T-helper 2 cell (primary cell): Measurements from ENCODE around the gene RFX5.
A peak's percentile ranks its signal among the peaks of the same experiment; 100 is the strongest.
"Not testable (repeated sequence)": the region's sequence is repeated elsewhere in the genome, so short reads cannot be mapped to it uniquely, and the experiment has no call there.

Experiments used
- DNase-seq, 5 experiments: peaks; one replicate each; pipeline versions ENCODE4 v3.0.0 to v3.0.0-alpha.2; 2012 to 2022

The RFX5 gene

DNA sequence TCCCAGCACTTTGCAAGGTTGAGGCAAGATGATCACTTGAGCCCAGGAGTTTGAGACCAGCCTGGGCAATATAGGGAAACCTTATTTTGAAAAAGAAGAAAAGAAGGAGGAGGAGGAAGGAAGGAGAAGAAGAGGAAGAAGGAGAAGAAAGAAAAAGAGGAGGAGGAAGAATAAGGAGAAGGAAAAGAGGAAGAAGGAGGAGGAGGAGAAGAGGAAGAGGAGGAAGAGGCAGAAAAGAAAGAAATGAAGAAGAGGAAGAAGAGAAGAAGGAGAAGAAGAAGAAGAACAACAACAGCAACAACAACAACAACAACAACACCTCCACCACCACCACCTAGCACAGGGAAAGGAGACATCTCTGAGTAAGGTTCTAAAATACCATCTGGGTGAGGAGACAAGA is 14.8 kb upstream of the RFX5 start:
- no peak for DNase-seq

DNA sequence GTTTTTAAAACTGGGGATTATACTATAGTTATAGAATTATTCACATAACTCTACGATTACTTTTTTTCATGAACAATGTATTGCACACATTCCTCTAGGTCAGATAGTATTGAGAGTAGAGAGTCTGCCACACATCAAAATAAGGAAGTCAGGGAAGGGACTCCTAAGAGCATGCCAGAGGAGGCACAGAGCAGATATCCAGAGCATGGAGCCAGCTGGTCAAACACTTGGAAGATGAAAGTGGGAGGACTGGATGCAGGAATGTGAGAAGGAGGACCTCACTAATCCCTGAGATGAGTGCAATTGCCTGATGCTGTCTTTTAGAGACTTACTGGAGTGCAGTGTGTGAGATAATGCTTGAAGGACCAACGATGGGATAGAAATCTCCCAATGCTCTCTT is 9.6 kb upstream of the RFX5 start:
- no peak for DNase-seq

DNA sequence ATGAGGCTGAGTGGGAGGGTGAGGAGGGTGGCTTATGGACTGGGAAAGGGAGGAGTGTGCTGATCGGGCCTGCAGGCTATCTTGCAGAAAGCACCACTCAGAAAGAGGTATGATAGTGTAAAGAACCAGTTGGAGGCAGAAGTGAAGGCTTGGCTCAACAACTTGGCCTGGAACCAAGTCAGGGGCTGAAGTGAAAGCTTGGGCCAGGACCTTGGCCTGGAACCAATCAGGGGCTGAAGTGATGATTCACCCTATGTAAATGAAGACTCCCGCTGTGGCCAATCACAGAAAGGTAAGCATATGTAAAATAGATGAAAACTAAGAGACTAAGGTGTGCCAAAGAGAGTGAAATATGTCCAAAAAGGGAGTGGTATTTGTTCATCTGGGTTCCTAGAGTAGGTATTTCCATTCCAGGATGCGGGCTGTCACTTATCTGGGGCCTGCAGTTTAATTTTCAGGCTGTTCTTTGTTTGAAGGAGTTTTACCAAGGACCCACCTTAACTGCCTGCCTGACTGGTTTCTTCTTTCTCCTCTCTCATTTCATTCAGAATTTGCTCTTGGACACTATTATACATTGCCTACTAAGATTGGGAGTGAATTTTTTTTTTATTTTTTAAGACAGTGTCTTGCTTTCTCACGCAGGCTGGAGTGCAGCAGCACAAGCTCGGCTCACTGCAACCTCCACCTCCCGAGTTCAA is 5.1 kb upstream of the RFX5 start:
- DNase-seq: no peak

DNA sequence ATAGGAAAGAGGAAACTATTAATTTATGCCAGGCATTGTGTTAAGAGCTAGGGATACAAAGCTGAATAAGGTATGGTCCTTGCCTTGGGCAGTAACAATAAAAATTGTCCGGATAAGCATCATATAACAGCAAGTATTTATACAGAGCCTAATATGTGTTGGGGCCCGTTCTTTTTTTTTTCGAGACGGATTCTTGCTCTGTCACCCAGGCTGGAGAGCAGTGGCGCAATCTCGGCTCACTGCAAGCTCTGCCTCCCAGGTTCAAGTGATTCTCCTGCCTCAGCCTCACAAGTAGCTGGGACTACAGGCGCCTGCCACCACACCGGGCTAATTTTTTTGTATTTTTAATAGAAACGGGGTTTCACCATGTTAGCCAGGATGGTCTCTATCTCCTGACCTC is 3.3 kb upstream of the RFX5 start:
- not testable (repeated sequence) for DNase-seq

DNA sequence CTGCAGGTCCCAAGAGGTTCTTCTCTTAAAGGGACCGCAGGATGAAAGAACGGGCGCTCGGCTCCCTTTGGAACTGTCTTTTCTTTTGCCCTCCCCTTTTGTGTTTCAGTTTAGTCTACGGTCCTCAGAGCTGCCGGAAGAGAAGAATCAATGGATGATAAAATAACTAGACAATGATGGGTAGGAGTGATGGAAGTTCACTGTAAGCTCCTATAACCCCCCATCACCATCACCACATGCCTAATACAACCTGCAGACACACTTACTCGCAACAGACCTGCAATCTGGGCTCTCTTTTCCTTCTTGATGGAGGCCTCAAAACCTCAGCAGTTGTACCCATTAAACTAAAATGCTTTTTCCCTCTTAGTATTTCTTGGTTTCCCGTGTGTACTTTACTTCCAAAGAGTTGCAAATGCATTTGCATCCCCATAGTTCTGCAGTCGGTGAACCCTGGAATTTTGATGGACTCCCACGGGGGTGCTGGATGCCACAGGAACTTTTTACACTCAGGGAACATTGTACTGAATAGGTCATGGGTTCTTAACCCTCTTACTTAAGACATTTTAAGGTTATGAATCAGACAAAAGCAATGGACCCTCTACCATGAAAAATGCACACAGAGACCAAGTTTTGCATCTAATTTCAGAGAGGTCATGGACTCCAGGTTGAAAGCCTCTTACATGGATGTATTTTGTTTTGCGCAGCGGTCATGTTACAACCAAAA is 633 bp upstream of the RFX5 start:
- no peak for DNase-seq

DNA sequence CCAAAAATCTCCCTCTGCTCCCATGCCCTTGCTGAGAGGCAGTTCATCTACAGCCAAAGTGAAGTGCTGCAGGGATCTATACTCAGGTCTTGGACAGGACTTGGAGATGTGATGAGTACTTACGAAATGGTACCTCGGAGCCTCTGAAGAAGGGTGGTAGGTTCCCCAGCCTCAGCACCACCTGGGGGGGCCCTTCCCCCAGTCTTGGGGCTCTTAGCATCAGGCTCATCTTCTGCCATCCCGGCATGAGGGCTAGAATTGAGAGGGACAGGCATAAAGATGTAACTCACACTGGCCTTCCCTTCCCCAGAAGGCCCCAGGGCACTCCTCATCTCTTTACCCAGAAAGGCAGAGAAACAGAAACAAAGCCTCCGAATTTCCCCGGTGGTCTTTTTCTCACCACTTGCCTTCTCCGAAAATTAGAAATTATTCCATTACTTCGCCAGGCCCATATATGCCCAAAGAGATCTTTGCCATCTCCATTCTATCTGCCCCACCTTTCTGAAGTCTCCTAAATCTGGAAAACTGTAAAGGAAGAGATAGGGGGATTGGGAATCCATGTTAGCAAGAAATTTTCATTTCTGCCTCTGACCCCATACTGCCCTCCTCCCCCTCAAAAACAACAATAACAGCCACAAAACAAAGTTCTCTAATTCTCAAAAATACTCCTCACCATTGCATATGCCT is 827 bp downstream of the RFX5 start:
- peak in 1 of 5 experiments; percentile 36 for DNase-seq

DNA sequence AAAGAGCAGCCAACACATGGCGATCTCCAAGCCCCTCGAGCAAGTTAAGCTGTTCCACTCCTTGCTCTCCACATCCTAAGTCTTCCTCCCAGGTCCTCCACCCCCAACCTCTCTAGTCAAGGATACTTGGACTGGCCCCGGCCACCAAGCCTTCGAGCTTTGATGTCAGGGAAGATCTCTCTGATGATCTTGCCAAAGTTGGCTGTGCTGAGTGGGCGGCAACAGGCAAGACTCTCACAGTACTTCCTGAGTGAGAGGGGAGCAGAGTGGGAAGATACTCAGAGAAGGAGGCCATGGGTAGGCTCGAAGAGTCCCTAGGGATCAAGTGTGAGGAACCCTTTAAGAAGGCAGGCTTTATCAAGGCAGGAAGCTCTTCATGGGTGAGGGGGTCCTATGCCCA is 2.8 kb downstream of the RFX5 start:
- DNase-seq: no peak

DNA sequence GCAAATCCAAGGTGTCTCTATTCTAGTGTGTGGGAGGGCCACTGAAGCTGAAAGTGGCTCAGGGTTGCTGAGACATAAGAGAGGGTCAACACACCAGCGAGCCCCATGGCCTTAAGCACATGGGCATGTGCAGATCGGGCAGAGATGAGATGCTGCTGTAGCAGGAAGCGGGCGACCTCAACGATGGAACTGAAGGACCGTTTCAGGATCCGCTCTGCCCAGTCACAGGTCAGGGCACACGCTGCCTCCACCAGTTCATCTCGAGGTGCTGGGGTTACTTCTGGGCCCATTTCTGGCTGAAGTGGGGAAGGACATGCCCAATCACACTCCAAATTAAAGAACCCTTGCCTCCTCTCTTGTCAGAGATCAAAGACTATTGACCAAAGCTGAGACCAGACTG is 3.5 kb downstream of the RFX5 start:
- DNase-seq: no peak

DNA sequence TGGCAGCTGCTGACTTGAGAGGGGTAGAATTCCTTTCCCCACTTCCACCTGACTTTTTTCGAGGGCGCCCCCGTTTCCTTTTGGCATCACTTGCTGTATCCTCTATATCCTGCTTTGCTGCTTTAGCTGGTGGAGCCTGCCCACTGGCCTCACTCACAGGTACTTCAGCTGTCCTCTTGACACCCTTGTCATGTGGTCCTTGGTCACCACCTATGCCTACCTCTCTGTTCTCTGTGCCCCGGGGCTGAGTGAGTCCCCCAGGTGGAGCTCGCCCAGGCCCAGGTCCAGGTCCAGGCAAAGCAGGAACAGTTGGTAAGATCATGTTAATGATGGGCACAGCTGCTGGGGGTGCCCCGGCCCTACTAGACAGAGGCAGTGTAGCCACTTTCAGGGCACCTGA is 4.5 kb downstream of the RFX5 start:
- no peak for DNase-seq

DNA sequence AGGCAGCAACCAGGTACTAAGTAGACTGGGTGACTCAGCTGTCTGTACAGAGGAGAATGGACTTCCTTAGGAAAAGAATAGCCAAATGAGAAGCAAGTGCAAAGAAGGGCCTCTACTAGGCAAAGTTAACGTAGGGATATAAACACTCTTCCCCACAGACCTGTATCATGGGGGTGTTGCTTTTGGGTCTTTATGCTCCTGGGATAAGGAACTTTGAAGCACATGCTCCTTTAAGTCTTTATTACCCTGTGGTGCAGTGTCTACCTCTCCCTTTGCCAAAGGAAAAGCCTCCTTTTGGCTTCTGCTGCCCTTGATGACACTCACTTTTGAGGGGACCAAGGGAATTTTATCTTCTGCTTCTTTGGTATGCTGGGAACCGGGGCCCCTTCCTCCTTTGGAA is 5.0 kb downstream of the RFX5 start:
- DNase-seq: no peak

DNA sequence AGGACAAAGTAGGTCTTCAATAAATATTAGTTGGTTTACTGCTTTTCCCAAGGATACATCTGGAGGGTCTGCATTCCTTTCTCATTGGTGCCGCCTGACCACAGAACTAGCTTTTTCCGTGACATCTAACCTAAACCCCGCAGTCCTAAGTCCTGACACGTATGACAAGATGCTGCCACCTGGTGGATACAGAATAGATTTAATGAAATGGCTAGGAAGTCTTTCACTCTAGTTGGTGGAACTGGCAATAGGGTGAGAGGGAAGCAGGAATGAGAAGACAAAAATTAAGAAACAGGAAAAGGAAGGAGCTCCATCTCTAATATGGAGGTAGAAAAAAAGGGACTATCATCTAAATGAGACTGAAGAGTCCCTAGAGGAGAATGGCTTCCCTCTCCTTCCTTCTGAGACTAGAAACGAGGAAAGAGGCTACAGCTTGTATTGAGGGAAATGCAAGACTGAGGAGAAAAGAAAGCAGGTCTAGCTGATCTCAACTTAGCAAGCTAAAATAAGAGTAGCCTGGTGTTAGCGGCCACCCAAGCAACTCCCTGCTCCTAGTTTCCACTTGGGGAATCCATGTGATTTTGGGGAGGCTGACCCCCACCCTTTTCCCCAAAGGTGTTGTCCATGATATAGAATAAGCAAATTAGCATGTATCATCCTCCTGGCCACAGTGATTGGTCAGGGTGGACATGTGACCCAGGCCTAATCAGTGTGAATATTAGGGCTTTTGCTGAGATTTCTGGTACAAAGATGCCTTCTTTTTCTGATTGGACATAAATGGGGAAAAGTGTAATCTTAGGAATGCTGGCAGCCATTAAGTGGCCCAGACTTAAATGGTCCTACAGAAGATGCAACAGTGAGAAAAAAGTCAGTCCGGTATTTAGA is 5.9 kb downstream of the RFX5 start:
- DNase-seq: peak in 3 of 5 experiments; percentile 14 to 79 (median 41)

DNA sequence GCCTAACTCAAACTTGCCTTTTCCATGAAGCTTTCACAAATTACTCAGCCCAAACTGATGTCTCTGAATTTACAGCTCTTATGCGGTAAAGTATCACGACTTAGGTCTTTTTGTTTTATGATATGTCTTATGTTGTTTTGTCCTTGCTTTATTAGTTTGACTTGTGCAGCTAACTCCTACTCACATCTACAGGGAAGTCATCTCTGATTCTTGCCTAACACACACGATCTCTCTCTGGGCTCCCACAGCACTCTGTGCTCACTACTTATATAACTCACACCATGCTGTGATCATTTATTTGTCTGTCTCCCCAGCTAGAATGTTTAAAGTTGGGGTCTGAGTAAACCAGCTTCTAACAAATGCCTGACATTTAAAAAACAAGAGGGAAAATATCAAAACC is 10.5 kb downstream of the RFX5 start:
- no peak for DNase-seq

DNA sequence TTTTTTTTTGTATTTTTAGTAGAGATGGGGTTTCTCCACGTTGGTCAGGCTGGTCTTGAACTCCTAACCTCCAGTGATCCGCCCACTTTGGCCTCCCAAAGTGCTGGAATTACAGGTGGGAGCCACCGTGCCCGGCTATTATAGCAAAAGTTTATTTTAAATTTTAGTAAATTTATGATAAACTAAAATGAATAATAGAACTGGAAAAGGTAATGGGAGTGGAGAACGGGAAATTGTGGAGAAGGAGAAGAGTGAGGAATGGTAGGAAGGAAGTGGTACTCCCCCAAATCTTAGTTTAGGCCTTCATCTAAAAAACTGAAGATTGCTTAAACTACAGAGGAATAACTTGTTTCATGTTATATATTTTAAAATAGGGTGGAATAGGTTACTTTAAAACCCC is 12.2 kb downstream of the RFX5 start:
- no peak for DNase-seq

DNA sequence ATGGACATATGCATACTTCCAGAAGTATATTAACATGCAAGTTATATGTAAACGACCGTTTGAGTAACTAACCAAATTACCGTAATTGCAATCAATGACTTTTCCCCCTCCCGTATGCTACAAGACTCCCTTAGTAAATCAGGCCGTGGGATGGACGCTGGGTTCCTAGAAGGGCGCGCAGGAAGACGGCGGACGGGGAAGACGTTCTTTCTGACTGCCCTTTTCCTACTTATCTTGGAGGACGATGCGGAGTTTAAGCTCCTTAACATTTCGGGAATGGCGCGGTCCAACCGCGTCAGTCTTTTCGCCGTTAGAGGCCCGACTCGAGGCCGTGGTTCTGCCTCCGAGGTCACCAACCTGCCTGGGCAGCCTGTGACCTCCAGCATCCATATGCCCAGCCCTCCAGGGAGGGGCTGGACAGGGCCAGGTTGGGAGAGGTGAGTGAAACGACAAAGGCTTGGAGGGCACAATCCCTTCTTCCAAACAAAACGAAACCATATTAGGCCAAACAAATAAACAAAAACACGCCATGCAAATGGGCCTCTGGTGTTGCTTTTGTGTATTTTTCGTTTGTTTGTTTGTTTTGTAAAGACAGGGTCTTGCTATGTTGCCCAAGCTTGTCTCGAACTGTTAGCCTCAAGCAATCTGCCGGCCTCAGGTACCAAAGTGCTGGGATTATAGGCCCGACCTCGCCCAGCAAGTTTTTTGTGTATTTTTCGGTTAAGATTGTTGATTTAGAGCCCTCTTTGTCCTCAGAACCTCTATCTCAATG is 19.0 kb downstream of the RFX5 start:
- no peak for DNase-seq

DNA sequence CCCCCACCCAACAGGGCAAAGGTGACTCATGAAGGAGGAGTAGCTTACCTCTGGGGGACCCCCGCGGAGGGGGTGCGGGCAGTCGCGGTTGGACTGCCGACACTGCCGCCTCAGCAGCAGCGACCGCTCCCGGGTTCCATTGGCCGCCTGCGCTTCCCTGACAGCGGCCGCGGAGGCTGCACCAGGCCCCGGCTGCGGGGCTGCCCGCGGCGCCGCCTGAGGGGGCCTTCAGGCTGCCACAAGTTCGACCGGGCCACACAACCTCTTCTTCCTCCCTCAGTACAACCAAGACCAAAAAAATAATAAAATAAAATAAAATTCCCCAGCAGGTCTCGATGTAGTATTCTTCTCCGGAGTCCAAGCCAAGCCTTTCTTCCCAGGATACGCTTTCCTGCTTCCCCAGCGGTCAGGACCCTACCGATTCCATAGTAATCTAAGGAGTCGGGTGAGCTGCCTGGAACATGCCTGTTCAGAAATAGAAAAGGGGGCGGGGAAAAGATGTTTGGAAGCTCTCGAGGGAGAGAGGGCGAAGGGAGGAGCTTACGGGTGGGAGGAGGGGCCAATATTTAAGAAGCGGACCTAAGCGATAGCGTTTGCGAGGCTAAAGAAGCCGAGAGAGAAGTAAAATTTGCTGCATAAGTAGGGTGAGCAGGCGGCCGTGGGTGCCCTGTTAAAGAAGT is 19.7 kb downstream of the RFX5 start, which contains the start of gene PI4KB:
Gene PI4KB, minus strand, starts transcription at position 194 of the 680 bp plus-strand sequence. CDS start 10,935 bp downstream, outside the sequence.
- DNase-seq: peak; percentile 52 to 97 (median 83)

DNA sequence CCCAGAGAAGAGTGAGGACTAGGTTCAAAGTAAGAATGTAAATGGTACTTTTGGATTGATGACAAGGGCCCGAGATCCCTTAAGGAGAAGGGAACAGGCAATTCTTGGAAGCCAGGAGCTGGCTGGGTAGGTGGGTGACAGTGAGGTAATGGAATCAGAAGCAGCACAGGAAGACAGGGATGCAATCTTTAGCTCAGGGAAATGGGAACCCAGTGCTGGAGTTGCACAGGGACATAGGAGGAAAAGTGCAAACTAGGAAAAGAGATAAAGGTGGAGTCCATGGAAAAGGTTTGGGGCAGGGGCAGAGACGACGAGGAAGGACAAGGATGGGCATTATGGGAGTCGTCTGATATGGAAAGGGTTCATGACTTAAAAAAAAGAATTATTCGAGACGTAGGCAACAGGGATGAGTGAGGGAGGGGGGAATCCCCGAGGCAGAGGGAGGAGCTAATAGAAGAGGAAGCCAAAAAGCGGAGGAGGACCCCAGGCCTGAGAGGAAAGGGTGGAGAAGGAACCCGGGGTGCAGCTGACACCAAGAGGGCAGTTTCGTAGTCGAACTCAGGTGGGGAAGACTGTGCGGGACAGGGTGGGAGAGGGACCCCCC is 20.3 kb downstream of the RFX5 start:
- DNase-seq: peak in 4 of 5 experiments; percentile 34 to 70 (median 44)

DNA sequence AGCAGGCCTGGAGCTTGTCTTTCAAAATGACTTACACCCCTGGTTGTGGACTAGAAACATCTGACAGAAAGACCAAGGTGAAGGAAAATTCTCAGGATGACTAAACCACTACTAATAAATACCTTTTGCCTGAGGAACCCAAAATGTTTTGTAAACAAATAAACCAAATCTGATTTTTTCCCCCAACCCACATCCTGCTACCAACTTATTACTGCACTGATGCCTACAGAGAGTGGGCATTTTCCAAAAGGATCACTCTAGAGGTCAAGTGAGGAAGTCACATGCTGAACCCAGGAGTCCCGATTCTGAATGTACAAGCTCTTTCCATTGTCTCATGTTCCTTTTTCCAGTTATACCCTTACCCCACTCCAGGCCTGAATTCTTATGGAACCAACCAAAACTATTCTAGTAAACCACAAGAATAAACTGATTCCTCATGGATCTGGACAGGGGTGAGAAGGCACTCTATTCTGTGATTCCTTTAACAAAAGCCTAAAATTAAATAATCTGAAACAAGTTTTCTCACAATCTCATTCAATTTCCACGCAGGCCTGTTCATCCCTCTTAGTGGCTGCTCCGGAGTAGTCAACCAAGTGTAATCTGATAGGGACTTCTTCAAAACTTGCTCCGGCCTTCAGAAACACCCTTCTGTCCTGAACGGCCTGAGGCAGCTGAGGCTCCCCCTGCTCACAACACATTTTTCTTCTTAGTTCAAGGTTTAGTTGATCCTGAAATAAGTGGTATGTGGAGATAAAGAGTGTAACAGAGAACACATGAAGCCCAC is 21.2 kb downstream of the RFX5 start:
- DNase-seq: peak in 1 of 5 experiments; percentile 24

DNA sequence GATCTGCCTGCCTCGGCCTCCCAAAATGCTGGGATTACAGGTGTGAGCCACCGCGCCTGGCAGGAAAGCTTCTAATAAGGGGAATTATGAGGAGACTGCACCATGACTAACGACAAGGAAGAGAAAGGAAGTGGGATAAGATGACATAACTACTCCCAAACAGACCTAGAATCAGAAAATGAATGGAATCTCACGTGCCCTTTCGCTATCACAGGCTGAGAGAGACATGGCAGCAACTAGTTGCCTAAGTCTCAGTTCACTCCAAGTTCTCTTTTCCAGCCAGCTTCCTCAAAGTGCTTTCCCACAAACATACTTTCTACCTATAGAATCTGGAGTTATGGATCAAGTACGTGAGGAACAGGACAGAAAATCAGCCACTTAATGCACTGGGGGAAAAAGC is 21.8 kb downstream of the RFX5 start:
- DNase-seq: no peak

DNA sequence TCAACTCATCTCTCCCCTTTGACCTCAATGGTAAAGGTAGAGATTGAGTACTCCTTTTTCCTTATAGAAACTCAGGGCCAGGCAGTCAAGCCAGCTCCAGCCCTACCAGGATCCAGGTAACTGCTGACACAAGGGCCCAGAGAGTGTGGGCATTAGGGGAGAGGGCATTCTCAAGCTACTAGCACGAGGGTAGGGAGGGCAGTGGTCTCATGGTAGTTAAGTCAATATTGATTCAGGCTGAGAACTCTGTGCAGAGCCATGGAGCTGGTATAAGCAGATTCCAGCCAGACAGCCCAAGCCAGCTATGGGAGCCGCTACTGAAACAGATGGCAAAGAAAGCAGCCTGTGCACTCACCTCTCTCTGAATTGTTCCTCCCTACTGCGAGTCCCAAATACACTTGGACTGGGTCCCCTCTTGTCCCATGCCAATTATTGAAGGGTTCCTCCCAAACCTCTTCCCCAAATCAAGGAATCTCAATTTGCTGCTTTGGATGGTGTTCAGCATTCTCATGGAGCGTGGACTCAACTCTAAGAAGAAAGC is 22.6 kb downstream of the RFX5 start:
- DNase-seq: no peak

DNA sequence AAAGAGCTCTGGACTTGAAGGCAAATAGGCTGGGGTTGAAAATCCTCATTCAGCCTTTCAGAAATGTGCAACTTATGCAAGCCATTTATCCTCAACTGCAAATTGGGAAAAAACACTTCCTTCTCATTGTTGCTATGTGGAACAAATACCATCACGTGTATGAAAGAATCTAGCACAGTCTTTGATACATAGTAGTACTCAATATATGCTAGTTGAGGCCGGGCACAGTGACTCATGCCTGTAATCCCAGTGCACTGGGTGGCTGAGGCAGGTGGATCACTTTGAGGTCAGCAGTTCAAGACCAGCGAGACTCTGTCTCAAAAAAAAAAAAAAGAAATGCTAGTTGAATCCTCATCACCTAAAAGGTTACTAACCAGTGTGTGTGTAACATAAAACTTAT is 28.1 kb downstream of the RFX5 start:
- DNase-seq: no peak
